ENCODE results near the gene DLAT. TPM values are rescaled to one million over a fixed set of nuclear protein-coding genes. Genes with fewer than 3 reads are reported as not detected.
"Not testable (repeated sequence)": the region's sequence is repeated elsewhere in the genome, so short reads cannot be mapped to it uniquely, and the experiment has no call there.

The DLAT gene
- total RNA-seq, 2 donors from 2014 or later = 13.8 to 16.1 TPM

DNA sequence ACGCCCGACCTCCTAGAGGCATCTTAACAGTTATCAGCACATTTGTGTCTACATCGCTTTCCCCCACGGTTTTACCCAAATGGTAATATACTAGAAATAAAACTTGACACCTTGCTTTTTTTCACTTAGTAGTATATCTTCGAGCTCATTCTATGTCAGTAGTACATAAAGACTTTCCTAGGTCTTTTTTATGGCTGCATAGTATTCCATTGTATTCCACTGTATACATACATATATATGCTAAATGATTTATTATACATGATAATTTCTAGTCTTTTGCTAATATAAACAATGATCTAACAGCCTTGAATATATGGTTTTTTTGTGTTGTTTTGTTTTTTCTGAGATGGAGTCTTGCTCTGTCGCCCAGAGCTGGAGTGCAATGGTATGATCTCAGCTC lies 34.8 kb upstream of the DLAT start:
- Mint-ChIP-seq H3K4me1 (no peaks in the 10 kb centered on the region), H3K27me3 (no peaks in the 10 kb centered on the region), H3K4me3 (no peak overlapping the region), H3K27ac (no peak overlapping the region), H3K36me3 (ENCODE audit: low read depth) (no peaks in the 10 kb centered on the region)
- no peaks in the 10 kb centered on the region for H3K9me3 ChIP-seq (ENCODE audit: control insufficient read depth, low read length, poor library complexity, severe bottlenecking)
- no peak for ATAC-seq
- DNase-seq = no peak

DNA sequence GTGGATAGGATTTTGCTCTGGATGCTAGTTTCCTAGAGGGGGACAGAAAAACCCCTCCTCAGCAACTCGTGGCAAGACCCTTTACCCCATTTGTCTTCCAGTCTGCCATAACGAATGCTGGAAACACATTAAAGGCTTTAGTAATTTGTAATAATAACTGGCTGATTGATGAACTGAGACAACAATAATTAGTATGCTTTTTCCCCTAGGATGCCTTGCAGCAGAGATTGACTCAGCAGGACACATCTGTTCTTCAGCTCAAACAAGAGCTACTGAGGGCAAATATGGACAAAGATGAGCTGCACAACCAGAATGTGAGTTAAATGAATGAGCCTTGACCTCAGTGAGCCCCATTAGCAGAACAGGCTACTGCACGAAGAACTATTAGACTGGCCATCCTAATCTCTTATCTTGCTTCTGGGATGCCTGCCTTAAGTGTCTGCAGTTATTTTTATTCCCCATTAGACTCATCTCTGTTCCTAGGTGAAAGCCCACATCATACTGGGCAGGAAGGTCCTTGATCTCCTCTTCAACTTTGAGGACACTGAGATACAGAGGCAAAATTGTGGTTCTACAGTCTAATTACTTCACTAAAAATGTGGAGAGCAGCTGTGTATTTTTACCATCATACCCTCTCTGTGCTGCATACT lies 32.9 kb upstream of the DLAT start:
- DNase-seq (no peak), ATAC-seq (no peak)
- no peaks in the 10 kb centered on the region for H3K27me3 Mint-ChIP-seq
- H3K4me3 Mint-ChIP-seq = no peak overlapping the region
- H3K4me1 Mint-ChIP-seq = no peaks in the 10 kb centered on the region
- no peaks in the 10 kb centered on the region for H3K9me3 ChIP-seq (ENCODE audit: control insufficient read depth, low read length, poor library complexity, severe bottlenecking)
- H3K27ac Mint-ChIP-seq = no peak overlapping the region
- H3K36me3 Mint-ChIP-seq (ENCODE audit: low read depth) = no peaks in the 10 kb centered on the region

DNA sequence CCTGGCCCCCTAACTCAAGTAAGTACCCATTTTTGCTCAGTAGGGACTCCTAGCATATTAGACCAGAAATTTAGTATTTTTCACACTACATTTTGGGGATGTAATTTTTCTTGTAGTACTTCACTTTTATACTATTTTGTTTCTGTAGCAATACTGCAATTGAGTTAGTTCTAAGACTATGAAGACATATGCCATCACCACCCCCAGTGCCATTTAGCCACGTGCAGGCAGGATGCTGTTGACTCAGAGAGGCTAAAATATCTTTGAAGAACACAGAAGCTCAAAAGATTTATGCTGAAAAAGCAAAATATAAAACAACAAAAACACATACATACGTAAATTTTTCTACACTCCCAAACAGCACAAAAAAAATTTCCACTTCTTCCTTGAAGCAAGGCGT lies 29.1 kb upstream of the DLAT start:
- no peaks in the 10 kb centered on the region for H3K4me1 Mint-ChIP-seq
- no peak for ATAC-seq
- H3K36me3 Mint-ChIP-seq (ENCODE audit: low read depth) = peaks cover 2% of the 10 kb centered on the region
- H3K27ac Mint-ChIP-seq = no peak overlapping the region
- H3K9me3 ChIP-seq (ENCODE audit: control insufficient read depth, low read length, poor library complexity, severe bottlenecking) = no peaks in the 10 kb centered on the region
- no peak for DNase-seq
- H3K27me3 Mint-ChIP-seq = peaks cover 4% of the 10 kb centered on the region
- no peak overlapping the region for H3K4me3 Mint-ChIP-seq

DNA sequence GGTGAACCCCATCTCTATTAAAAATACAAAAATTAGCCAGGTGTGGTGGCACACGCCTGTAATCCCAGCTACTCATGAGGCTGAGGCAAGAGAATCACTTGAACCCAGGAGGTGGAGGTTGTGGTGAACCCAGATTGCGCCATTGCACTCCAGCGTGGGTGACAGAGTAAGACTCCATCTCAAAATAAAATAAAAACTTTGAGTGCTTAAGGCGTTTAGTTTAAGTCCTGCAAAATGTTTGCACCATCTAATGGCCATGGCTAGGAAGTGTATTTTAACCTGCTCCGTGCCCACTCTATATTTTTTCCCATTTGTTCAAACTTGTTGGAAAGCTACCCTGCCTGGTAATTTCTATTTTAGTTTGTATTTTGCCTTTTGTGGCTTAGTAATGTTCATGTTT lies 28.5 kb upstream of the DLAT start:
- not testable (repeated sequence) for DNase-seq; H3K4me3 Mint-ChIP-seq; H3K27ac Mint-ChIP-seq; ATAC-seq; H3K27me3 Mint-ChIP-seq; H3K9me3 ChIP-seq (ENCODE audit: control insufficient read depth, low read length, poor library complexity, severe bottlenecking); H3K4me1 Mint-ChIP-seq; H3K36me3 Mint-ChIP-seq (ENCODE audit: low read depth)

DNA sequence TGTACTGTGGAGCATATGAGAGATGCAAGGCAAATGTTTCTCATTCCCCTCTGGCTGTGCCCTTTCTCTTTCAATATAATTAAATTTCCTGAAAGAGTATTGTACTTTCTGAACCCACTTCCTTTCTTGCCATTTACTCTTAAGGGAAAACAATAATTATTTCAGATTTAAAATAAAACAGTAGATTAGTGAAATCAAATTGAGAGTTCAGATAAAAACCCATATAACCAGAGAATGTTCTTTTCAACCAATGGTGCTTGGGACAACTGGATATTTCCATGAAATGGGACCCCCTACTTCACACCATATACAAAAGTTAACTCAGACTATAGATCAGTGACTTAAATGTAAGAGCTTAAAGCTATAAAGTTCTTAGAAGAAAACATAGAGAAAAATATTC lies 26.1 kb upstream of the DLAT start:
- no peak for ATAC-seq
- H3K4me3 Mint-ChIP-seq = no peak overlapping the region
- H3K4me1 Mint-ChIP-seq = no peaks in the 10 kb centered on the region
- H3K36me3 Mint-ChIP-seq (ENCODE audit: low read depth) = peaks cover 2% of the 10 kb centered on the region
- H3K9me3 ChIP-seq (ENCODE audit: control insufficient read depth, low read length, poor library complexity, severe bottlenecking) = no peaks in the 10 kb centered on the region
- H3K27me3 Mint-ChIP-seq = peaks cover 26% of the 10 kb centered on the region
- no peak for DNase-seq
- H3K27ac Mint-ChIP-seq = no peak overlapping the region

DNA sequence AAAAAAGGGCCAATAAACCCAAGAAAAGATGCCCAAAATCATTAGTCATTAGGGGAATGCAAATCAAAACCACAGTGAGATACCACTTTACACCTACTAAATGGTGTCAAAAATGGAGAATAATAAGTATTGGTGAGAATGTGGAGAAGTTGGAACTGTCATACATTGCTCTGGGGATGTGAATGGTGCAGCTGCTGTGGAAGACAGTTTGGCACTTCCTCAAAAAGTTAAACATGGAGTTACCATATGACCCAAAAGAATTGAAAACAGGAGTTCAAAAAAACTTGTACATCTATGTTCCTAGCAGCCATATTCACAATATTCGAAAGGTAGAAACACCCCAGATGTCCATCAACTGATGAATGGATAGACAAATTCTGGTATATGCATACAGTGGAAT lies 24.5 kb upstream of the DLAT start:
- no peaks in the 10 kb centered on the region for H3K9me3 ChIP-seq (ENCODE audit: control insufficient read depth, low read length, poor library complexity, severe bottlenecking)
- H3K4me1 Mint-ChIP-seq = no peaks in the 10 kb centered on the region
- peaks cover 5% of the 10 kb centered on the region for H3K36me3 Mint-ChIP-seq (ENCODE audit: low read depth)
- ATAC-seq (no peak), DNase-seq (no peak)
- H3K27me3 Mint-ChIP-seq = peaks cover 36% of the 10 kb centered on the region
- no peak overlapping the region for H3K4me3 Mint-ChIP-seq
- H3K27ac Mint-ChIP-seq = no peak overlapping the region

DNA sequence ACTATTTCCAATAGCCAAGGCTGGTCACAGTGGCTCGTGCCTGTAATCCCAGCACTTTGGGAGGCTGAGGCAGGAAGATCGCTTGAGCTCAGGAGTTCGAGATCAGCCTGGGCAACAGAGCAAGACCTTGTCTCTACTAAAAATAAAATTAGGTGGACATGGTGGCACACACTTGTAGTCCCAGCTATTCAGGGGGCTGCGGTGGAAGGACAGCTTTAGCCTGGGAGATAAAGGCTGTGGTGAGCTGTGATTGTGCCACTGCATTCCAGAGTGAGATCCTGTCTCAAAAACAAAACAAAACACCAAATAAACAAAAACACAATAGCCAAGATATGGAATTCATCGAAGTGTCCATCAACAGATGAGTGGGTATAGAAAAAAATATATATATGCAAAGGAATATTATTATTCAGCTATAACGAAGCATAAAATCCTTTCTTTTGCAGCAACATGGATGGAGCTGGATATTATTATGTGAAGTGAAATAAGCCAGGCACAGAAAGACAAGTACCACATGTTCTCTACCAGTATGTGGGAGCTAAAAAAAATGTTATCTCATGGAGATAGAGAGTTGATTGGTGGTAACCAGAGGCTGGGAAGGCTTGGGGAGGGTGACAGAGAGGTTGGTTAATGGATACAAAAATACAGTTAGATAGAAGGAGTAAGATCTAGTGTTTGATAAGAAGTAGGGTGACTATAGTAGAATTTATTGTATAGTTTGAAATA lies 22.6 kb upstream of the DLAT start:
- no peaks in the 10 kb centered on the region for H3K9me3 ChIP-seq (ENCODE audit: control insufficient read depth, low read length, poor library complexity, severe bottlenecking)
- H3K4me3 Mint-ChIP-seq = no peak overlapping the region
- peaks cover 37% of the 10 kb centered on the region for H3K27me3 Mint-ChIP-seq
- DNase-seq = no peak
- no peak overlapping the region for H3K27ac Mint-ChIP-seq
- no peaks in the 10 kb centered on the region for H3K4me1 Mint-ChIP-seq
- no peak for ATAC-seq
- peaks cover 5% of the 10 kb centered on the region for H3K36me3 Mint-ChIP-seq (ENCODE audit: low read depth)

DNA sequence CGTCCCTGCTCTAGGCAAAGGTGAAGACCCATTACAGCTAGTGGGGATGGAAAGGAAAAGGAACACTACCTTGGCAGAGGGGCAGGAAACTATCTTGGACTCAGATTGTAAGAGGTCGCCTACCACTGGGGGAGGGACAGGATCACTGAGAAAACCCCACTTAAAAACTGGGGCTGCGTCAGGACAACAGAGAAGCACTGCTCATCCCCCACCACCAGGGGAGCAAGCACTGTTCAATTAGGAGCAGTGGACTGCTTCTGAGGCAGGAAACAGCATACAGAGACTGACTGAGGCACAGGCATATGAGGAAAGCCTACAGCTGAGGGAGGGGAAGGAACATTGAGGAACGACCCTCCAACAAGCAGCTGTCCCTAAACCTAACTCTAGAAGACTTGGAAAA lies 20.8 kb upstream of the DLAT start:
- peaks cover 37% of the 10 kb centered on the region for H3K27me3 Mint-ChIP-seq
- no peak overlapping the region for H3K27ac Mint-ChIP-seq
- H3K4me1 Mint-ChIP-seq = no peaks in the 10 kb centered on the region
- H3K4me3 Mint-ChIP-seq = no peak overlapping the region
- ATAC-seq = peak; percentile 55
- no peak for DNase-seq
- no peaks in the 10 kb centered on the region for H3K9me3 ChIP-seq (ENCODE audit: control insufficient read depth, low read length, poor library complexity, severe bottlenecking)
- H3K36me3 Mint-ChIP-seq (ENCODE audit: low read depth) = peaks cover 3% of the 10 kb centered on the region

DNA sequence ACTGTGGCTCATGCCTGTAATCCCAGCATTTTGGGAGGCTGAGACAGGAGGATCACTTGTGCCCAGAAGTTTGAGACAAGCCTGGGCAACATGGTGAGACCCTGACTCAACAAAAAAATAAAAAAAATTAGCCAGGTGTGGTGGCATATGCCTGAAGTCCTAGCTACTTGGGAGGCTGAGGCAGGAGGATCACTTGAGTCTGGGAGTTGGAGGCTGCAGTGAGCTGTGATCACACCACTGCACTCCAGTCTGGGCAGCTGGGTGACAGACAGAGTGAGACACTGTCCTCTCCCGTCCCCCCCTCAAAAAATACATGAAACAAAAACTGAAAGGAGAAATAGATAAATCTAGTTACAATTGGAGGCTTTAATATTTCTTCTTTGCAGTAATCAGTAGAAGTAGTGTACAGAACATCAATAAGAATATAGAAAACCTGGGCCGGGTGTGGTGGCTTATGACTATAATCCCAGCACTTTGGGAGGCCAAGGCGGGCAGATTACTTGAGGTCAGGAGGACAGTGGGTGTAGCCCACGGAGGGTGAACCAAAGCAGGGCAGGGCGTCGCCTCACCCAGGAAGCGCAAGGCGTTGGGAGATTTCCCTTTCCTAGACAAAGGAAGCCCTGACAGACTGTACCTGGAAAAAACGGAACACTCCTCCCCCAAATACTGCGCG lies 19.6 kb upstream of the DLAT start:
- H3K4me1 Mint-ChIP-seq = no peaks in the 10 kb centered on the region
- H3K27ac Mint-ChIP-seq = no peak overlapping the region
- peaks cover 2% of the 10 kb centered on the region for H3K36me3 Mint-ChIP-seq (ENCODE audit: low read depth)
- no peak for ATAC-seq
- H3K9me3 ChIP-seq (ENCODE audit: control insufficient read depth, low read length, poor library complexity, severe bottlenecking) = no peaks in the 10 kb centered on the region
- peaks cover 37% of the 10 kb centered on the region for H3K27me3 Mint-ChIP-seq
- no peak for DNase-seq
- no peak overlapping the region for H3K4me3 Mint-ChIP-seq

DNA sequence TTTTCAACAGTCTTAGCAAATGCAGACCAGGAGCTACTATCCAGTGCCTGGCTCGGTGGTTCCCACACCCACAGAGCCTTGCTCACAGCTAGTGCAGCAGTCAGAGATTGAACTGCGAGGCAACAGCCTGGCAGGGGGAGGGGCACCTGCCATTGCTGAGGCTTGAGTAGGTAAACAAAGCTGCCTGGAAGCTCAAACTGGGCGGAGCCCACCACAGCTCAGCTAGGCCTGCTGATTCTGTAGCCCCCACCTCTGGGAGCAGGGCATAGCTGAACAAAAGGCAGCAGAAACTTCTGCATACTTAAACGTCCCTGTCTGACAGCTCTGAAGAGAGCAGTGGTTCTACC lies 19.1 kb upstream of the DLAT start:
- not testable (repeated sequence) for H3K27ac Mint-ChIP-seq; H3K4me1 Mint-ChIP-seq; H3K36me3 Mint-ChIP-seq (ENCODE audit: low read depth); H3K9me3 ChIP-seq (ENCODE audit: control insufficient read depth, low read length, poor library complexity, severe bottlenecking); H3K4me3 Mint-ChIP-seq; ATAC-seq; DNase-seq
- peaks cover 33% of the 10 kb centered on the region for H3K27me3 Mint-ChIP-seq

DNA sequence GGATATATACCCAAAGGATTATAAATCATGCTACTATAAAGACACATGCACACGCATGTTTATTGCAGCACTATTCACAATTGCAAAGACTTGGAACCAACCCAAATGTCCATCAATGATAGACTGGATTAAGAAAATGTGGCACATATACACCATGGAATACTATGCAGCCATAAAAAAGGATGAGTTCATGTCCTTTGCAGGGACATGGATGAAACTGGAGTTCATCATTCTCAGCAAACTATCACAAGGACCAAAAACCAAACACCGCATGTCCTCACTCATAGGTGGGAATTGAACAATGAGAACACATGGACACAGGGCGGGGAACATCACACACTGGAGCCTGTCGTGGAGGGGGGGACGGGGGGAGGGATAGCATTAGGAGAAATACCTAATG lies 13.8 kb upstream of the DLAT start:
- not testable (repeated sequence) for H3K4me3 Mint-ChIP-seq, ATAC-seq

DNA sequence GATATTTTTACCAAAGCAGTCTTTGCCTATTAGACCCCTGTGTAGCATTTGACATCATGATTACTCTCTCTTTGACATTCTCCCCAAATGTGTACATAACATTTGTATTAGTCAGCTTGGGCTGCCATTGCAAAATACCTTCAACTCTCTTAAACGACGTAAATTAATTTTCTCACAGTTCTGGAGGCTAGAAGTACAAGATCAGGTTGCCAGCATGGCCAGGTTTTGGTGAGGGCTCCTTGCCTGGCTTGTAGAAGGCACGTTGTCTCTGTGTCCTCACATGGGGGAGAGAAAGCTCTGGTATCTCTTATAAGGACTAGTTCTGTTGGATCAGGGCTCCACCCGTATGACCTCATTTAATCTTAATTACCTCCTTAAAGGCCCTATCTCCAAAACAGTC lies 12.3 kb upstream of the DLAT start:
- Mint-ChIP-seq H3K4me1 (no peaks in the 10 kb centered on the region), H3K27me3 (peaks cover 7% of the 10 kb centered on the region), H3K27ac (no peak overlapping the region), H3K36me3 (ENCODE audit: low read depth) (no peaks in the 10 kb centered on the region), H3K4me3 (no peak overlapping the region)
- ATAC-seq = no peak
- DNase-seq = no peak
- no peaks in the 10 kb centered on the region for H3K9me3 ChIP-seq (ENCODE audit: control insufficient read depth, low read length, poor library complexity, severe bottlenecking)

More for the DNA sequence above, 13.8 kb upstream of the DLAT start:
- H3K27ac Mint-ChIP-seq; H3K9me3 ChIP-seq (ENCODE audit: control insufficient read depth, low read length, poor library complexity, severe bottlenecking); H3K27me3 Mint-ChIP-seq; DNase-seq; H3K36me3 Mint-ChIP-seq (ENCODE audit: low read depth); H3K4me1 Mint-ChIP-seq: not testable (repeated sequence)

DNA sequence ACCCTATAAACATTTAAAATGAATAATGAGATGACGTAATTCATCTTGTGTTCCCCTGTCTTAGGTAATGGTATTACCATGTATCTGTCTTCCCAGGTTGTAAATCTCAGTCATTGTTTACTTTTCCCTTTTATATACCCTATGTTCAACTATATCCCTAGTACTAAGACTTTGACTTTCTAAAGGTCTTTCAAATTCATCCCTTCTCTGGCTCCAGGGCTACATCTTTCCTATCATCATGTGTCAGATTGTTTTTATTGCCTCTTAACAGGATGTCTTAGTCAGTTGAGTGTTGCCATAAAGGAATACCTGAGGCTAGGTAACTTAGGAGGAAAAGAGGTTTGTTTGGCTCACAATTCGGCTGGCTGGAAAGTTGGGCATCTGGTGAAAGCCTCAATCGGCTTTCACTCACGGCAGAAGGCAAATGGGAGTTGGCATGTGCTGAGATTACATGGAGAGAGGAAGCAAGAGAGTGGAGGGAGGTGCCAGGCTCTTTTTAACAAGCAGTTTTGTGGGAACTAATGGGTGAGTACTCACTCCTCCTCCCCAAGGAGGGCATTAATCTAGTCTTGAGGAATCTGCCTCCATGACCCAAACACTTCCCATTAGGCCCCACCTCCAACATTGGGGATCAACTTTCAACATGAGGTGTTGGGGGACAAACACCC lies 11.6 kb upstream of the DLAT start:
- DNase-seq = no peak

More for the DNA sequence above, 11.6 kb upstream of the DLAT start:
- no peak overlapping the region for H3K27ac Mint-ChIP-seq
- ATAC-seq = no peak
- H3K36me3 Mint-ChIP-seq (ENCODE audit: low read depth) = no peaks in the 10 kb centered on the region
- no peaks in the 10 kb centered on the region for H3K9me3 ChIP-seq (ENCODE audit: control insufficient read depth, low read length, poor library complexity, severe bottlenecking)
- no peaks in the 10 kb centered on the region for H3K4me1 Mint-ChIP-seq
- H3K4me3 Mint-ChIP-seq = no peak overlapping the region
- peaks cover 7% of the 10 kb centered on the region for H3K27me3 Mint-ChIP-seq

Measured in T-helper 17 cell (primary cell).